C1 segment of cervical spinal cord (tissue), 14 donors: ENCODE data around the gene DNAH17.

Experiments
- DNase-seq, 14 donors: peaks; one replicate each; lab custom pipeline; 2025; lab: John Stamatoyannopoulos, UW

DNAH17 gene

DNA sequence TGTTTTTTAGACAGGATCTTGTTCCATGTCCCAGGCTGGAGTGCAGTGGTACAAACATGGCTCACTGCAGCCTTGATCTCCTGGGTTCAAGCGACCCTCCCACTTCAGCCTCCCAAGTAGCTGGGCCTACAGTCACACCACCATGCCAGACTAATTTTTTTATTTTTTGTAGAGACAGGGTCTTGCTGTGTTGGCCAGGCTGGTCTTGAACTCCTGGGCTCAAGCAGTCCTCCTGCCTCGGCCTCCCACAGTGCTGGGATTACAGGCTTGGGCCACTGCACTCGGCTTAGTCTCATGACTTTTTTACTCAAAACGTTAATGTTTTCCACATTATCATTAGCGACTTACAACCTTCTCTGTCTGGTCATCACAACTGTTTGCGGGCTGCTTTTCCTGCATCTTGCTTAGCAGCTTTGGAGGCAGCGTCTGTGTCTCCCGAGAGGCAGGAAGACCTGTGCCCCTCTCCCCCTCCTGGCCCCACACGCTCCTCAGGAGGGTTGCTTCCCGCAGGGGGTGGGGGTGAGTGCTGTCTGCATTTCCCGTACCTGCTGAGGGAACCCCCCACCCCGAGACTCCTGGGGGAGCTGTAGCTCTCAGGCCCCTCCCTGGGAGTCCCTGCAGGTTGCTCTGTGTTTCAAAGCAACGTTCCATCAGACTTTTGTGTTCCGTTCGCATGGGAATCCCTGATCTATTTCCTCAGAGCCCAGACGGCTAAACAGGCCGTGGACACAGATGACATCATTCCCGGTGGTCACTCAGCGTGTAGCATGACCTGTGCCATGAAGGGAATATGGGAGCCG is 146.1 kb downstream of the DNAH17 start:
- no peak for DNase-seq

DNA sequence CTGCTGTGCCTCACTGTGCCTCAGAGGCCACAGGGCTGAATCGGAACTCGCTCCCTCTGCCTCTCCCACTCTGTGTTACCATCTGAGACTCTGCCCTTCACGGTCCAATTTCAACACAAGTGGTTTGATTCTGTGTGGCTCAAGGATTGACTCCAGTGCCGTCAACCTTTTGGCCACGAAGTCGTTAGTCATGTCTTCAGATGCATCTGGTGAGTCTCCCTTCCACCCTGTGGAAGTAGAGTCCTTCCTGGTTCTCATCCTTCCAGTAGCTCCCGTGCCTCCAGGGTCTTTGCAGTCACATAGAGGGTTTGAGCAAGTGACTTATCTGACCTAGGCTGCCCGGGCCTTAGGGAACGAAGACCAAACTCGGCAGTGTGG is 147.6 kb downstream of the DNAH17 start:
- no peak for DNase-seq

- DNase-seq, result no peak
These were observed 148.2 kb downstream of the DNAH17 start for GRCh38 chr17:78428836-78429617.

GRCh38 chr17:78428025-78428575 is 149.1 kb downstream of the DNAH17 start:
- no peak for DNase-seq

DNA sequence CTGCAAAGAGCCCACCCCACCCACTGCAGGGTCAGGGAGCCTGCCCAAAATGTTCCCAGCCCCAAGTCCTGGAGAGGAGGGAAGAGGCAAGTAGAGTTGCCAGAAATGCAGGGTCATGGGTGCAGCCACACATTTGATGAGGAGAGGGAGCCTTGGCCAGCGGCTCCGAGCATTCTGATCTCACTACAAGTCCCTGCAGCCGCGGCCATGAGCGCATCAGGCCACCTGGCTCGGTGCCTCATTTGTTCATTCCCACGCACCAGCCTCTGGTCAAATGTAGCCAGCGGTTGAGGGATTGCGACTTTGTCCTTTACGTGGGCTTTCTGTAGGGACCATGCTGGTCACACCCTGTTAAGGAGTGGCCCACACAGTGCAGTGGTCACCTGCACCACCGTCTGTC is 150.1 kb downstream of the DNAH17 start:
- DNase-seq, result no peak

DNA sequence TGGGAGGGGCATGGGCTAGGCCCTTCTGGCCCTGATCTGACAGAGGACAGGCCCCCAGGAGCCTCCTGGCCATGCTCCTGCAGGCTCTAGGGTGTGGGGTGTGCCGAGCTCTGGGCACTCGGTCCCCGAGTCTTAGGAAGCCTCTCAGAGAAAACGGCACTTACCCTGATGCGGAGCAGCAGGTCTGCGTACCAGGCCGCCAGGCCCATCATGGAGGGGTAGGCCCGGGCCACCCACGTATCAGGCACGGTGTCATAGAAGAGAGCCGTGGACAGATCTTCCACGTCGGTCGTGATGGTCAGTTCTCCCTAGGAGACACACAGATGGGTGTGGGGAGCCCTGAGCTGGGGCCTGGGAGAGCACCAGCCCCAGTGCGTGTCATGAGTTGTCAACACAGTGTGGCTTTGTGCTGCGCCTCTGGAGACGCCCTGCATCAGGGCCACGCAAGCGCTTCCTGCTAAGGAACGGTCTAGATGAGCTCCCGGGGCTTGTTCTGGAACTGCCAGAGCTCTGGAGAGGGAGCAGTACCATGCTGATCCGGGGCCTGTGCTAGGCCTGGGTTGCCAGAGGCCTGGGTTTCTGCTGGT is 150.8 kb downstream of the DNAH17 start:
- peak in 8 of 14 donors; percentile 25 to 77 (median 42) for DNase-seq

DNA sequence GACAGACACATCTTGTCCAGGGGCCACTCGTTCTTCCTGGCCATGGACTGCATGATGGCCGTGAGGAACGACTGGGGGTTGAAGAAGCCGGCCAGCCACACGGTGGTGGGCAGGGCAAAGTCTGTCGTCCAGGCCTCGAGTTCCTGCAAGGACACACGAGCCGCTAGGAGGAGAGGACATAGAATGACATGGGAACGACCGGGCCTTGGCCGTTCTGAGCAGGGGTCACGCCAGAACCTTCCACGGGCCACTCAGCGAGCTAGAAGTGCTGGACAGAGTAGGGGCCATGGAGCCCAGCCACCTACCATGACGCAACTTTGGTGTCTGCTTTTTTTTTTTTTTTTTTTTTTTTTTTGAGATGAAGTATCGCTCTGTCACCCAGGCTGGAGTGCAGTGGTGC is 151.8 kb downstream of the DNAH17 start:
- DNase-seq, result no peak

- DNase-seq, result no peak
These were observed 153.1 kb downstream of the DNAH17 start for GRCh38 chr17:78423961-78424675.

DNA sequence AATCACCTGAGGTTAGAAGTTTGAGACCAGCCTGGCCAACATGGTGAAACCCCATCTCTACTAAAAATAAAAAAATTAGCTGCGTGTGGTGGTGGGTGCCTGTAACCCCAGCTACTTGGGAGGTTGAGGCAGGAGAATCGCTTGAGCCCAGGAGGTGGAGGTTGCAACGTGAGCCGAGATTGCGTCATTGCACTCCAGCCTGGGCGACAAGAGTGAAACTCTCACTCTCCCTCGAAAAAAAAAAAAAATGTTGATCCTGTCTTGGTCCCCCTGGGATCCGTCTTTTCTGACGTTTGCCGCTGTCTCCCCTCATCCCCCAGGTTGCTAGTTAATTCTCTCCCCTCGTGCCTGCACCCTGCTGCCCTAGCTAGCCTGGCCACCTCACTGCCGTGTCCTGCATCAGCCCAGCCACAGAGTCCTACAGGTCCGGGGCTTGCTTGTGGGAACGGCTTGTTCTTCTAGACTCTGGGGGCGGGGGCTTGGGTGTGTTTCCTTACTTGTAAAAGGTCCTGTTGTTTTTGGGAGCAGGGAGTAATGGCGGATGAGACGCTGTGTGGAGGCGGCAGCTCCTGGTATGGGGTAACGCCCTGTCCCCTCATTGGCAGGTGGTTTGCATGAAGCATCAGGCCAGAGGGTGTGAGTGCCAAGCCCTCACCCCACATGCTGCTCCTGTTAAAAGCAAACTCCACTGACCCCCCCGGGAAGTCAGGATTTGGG is 154.2 kb downstream of the DNAH17 start:
- DNase-seq, result no peak

- no peak for DNase-seq
These were observed 155.0 kb downstream of the DNAH17 start for GRCh38 chr17:78422267-78422605.

- peak in 9 of 14 donors; percentile 17 to 72 (median 47) for DNase-seq
These were observed 155.5 kb downstream of the DNAH17 start for GRCh38 chr17:78421534-78422266.

DNA sequence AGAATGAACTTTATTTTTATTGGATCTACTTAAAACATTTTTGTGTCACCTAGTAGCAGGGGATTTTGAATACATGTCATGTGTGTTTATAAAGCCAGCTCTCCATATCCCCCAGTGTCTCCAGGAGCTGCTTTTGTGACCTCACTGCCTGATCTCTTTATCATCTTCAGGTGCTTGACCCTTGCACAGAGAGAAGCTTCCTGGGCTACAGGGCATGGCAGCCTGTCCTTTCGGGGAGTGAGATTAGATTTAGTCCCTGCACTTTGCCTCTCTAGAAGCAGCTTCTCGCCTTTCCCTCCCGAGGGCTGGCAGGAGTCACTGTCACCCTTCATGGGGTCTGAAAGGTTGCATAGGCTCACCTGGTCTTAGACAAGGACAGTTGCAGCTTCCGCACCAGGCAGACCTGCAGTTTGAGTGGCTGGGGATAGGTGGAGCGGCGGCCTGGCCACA is 156.1 kb downstream of the DNAH17 start:
- DNase-seq, result no peak

DNA sequence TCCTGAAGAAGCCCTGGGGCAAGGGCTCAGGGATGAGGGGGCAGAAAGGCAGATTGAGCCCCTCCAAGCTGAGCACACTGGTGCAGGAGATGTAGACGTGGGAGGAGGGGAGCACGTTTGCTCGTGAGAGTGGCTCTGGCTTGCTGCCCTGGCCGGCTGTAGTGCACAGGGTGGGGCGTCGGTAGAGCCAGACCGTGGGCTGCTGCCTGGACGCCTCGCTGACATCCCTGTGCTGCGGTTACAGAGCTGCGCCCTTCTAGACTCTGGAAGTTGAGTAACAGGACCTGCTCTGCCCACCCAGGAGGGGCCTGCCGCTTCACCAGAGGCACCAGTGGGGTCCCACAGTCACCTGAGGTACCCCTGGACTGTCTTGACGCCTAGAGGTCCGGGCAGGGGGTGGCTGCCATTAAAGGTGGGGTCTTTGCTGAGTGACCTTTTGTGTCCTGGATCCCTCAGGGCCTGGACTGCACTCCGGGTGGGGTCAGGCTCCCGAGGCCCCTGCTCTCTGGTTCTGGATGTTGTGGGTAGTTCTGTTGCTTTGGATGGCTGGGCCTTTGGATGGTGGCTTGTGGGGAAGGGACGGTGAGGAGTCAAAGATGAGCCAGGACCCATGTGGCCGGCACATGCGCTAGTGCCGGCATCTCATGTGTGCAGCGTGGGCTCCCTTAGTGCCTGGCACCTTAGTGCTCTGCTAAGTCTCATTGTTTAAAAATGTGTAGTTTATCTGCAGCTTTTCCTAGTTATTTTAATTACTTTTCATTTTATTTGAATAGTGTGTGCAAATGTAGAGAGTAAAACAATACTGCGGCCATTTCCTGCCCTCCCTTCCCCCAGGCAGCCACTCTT is 157.0 kb downstream of the DNAH17 start:
- no peak for DNase-seq

DNA sequence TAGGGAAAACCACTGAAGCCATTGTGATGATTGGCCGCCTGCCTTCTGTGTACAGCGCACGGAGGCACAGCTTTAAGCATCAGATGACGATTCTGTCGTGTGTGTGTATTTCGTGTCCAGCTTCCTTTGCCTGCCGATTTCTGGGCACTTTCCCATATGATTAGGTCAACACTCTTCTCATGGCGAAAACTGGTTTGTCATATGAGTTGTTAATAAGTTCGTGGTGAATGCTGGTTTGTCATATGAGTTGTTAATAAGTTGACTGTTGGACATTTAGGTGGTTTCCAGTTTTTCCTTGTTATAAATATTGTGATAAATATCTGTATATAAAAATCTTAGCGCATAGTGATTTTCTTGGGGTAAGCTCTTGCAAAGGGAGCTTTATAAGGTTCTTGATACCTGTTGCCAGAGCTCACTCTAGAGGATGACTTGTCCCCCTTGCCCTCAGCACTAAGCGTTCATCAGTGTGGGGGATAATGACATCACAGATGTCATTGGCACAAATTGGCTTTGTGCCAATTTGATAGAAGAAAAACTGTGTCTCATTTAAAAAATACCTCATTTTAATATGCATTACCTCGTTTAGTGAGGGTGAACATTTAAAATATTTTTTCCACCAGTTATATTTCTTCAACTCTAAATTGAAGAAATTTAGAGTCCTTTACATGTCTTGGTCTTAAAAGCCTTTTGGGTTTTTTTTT is 158.7 kb downstream of the DNAH17 start:
- DNase-seq, result no peak

- DNase-seq, result no peak
These were observed 159.7 kb downstream of the DNAH17 start for GRCh38 chr17:78417531-78417909.

- peak in 6 of 14 donors; percentile 11 to 55 (median 22) for DNase-seq
These were observed 160.2 kb downstream of the DNAH17 start for GRCh38 chr17:78416791-78417530.

- DNase-seq, result peak in 4 of 14 donors; percentile 12 to 59 (median 19)
These were observed 161.1 kb downstream of the DNAH17 start for GRCh38 chr17:78415821-78416711.
